H9 (cell line): ENCODE results near the gene FAXDC2. TPM values are rescaled to one million over a fixed set of nuclear protein-coding genes. Genes with fewer than 3 reads are reported as not detected.
"Not testable (repeated sequence)": the region's sequence is repeated elsewhere in the genome, so short reads cannot be mapped to it uniquely, and the experiment has no call there.

Experiments used
- DNase-seq: peaks from one replicate; pipeline ENCODE4 v3.0.0-alpha.2; 2017
- H2AFZ ChIP-seq: one replicate; pipeline ENCODE4 v1.6.1; 2013; ENCODE audit warnings: mild to moderate bottlenecking, low read length, control low read depth, moderate library complexity
- H2AK5ac ChIP-seq: 2 replicates; pipeline ENCODE4 v1.6.1; 2013; ENCODE audit warnings: low read length, control low read depth, mixed read lengths; ENCODE audit not compliant: insufficient read length
- H2BK120ac ChIP-seq: one replicate; pipeline ENCODE4 v1.6.1; 2013; ENCODE audit warnings: low read depth, mild to moderate bottlenecking, low read length, control low read depth, inconsistent platforms; ENCODE audit not compliant: poor library complexity, severe bottlenecking
- H2BK12ac ChIP-seq: 2 replicates; pipeline ENCODE4 v1.6.1; 2013; ENCODE audit warnings: low read length, control low read depth, mixed read lengths, low read depth; ENCODE audit not compliant: insufficient read length
- H2BK15ac ChIP-seq: 2 replicates; pipeline ENCODE4 v1.6.1; 2013; ENCODE audit warnings: low read depth, low read length, control low read depth
- H2BK20ac ChIP-seq: one replicate; pipeline ENCODE4 v1.6.1; 2013; ENCODE audit warnings: low read depth, mild to moderate bottlenecking, low read length, control low read depth, inconsistent platforms; ENCODE audit not compliant: poor library complexity, severe bottlenecking
- H2BK5ac ChIP-seq: 2 replicates; pipeline ENCODE4 v1.6.1; 2013; ENCODE audit warnings: low read length, control low read depth, mixed read lengths; ENCODE audit not compliant: insufficient read length
- H3K14ac ChIP-seq: 2 replicates; pipeline ENCODE4 v1.6.1; 2013; ENCODE audit warnings: low read length, control low read depth; ENCODE audit not compliant: insufficient read depth
- H3K18ac ChIP-seq: 2 replicates; pipeline ENCODE4 v1.6.1; 2013; ENCODE audit warnings: low read depth, mild to moderate bottlenecking, mixed read lengths, low read length, control low read depth; ENCODE audit not compliant: insufficient read length
- H3K23ac ChIP-seq: 2 replicates; pipeline ENCODE4 v1.6.1; 2013; ENCODE audit warnings: low read length, control low read depth, mixed read lengths, low read depth; ENCODE audit not compliant: insufficient read length
- H3K23me2 ChIP-seq: 2 replicates; pipeline ENCODE4 v1.6.1; 2013; ENCODE audit warnings: low read depth, mild to moderate bottlenecking, mixed read lengths, low read length, control low read depth; ENCODE audit not compliant: insufficient read length, poor library complexity, severe bottlenecking
- H3K27ac ChIP-seq: 2 replicates; pipeline ENCODE4 v1.5.1; 2013; ENCODE audit warnings: low read length, control low read depth, mixed read lengths, low read depth; ENCODE audit not compliant: insufficient read length
- H3K27me3 ChIP-seq: 2 replicates; pipeline ENCODE4 v1.6.1; 2013; ENCODE audit warnings: low read length, control low read depth, inconsistent platforms; ENCODE audit not compliant: insufficient read depth
- H3K4ac ChIP-seq: 2 replicates; pipeline ENCODE4 v1.6.1; 2013; ENCODE audit warnings: low read depth, mild to moderate bottlenecking, control low read depth, inconsistent platforms, low read length, moderate library complexity
- H3K4me1 ChIP-seq: 2 replicates; pipeline ENCODE4 v1.6.1; 2013; ENCODE audit warnings: low read length, control low read depth, inconsistent platforms; ENCODE audit not compliant: insufficient read depth
- H3K4me2 ChIP-seq: 2 replicates; pipeline ENCODE4 v1.6.1; 2013; ENCODE audit warnings: low read length, control low read depth, mixed read lengths; ENCODE audit not compliant: insufficient read length, insufficient read depth
- H3K56ac ChIP-seq: 2 replicates; pipeline ENCODE4 v1.6.1; 2013; ENCODE audit warnings: low read depth, mild to moderate bottlenecking, mixed read lengths, low read length, control low read depth; ENCODE audit not compliant: insufficient read length
- H3K79me1 ChIP-seq: 2 replicates; pipeline ENCODE4 v1.6.1; 2013; ENCODE audit warnings: low read depth, mild to moderate bottlenecking, moderate library complexity, low read length, control low read depth, inconsistent platforms; ENCODE audit not compliant: insufficient read depth, poor library complexity, severe bottlenecking
- H3K79me2 ChIP-seq: 2 replicates; pipeline ENCODE4 v1.6.1; 2013; ENCODE audit warnings: low read length, control low read depth, inconsistent platforms; ENCODE audit not compliant: insufficient read depth
- H3K9ac ChIP-seq: 2 replicates; pipeline ENCODE4 v1.6.1; 2013; ENCODE audit warnings: low read length, control low read depth, mixed read lengths; ENCODE audit not compliant: insufficient read length; ENCODE audit errors: extremely low read depth
- H3K9me3 ChIP-seq: one replicate; pipeline ENCODE4 v1.6.1; 2013; ENCODE audit warnings: low read depth, low read length, inconsistent platforms; ENCODE audit not compliant: control insufficient read depth
- H3T11ph ChIP-seq: one replicate; pipeline ENCODE4 v1.6.1; 2013; ENCODE audit warnings: mild to moderate bottlenecking, low read length, control low read depth, inconsistent platforms
- H4K20me1 ChIP-seq: one replicate; pipeline ENCODE4 v1.6.1; 2013; ENCODE audit not compliant: control insufficient read depth, insufficient read length, insufficient read depth
- H4K5ac ChIP-seq: 2 replicates; pipeline ENCODE4 v1.6.1; 2013; ENCODE audit warnings: low read depth, mild to moderate bottlenecking, mixed read lengths, low read length, control low read depth; ENCODE audit not compliant: insufficient read length
- H4K8ac ChIP-seq: replicated peaks from 2 replicates; pipeline ENCODE4 v1.6.1; 2013; ENCODE audit warnings: low read length, control low read depth, mixed read lengths, low read depth; ENCODE audit not compliant: insufficient read length
- H4K91ac ChIP-seq: 2 replicates; pipeline ENCODE4 v1.6.1; 2013; ENCODE audit warnings: low read depth, mild to moderate bottlenecking, moderate library complexity, mixed read lengths, low read length, control low read depth; ENCODE audit not compliant: insufficient read length
- H3K27ac Mint-ChIP-seq, 3 experiments: 2 replicates in 2 of 3; 3 replicates in 1 of 3; pipeline ENCODE4 v1.8.0; 2020 to 2021; ENCODE audit warnings: mixed read lengths in 3 of 3, mild to moderate bottlenecking in 1 of 3, moderate library complexity in 1 of 3
- H3K27me3 Mint-ChIP-seq: 2 replicates; pipeline ENCODE4 v1.8.0; 2021; ENCODE audit warnings: low read depth, mild to moderate bottlenecking, moderate library complexity, mixed read lengths
- H3K36me3 Mint-ChIP-seq, 3 experiments: 2 replicates in 2 of 3; 3 replicates in 1 of 3; pipeline ENCODE4 v1.8.0; 2020 to 2021; ENCODE audit warnings: low read depth in 3 of 3, mixed read lengths in 3 of 3; ENCODE audit not compliant: insufficient read depth in 1 of 3
- H3K4me1 Mint-ChIP-seq, 2 experiments: 2 replicates each; pipeline ENCODE4 v1.8.0; 2020; ENCODE audit warnings: mixed read lengths in 2 of 2
- H3K4me3 Mint-ChIP-seq, 2 experiments: 2 replicates in 1 of 2; 3 replicates in 1 of 2; pipeline ENCODE4 v1.8.0; 2020 to 2021; ENCODE audit warnings: mild to moderate bottlenecking in 2 of 2, mixed read lengths in 2 of 2, moderate library complexity in 1 of 2
- H3K9me3 Mint-ChIP-seq, 2 experiments: 2 replicates in 1 of 2; 3 replicates in 1 of 2; pipeline ENCODE4 v1.8.0; 2020; ENCODE audit warnings: mild to moderate bottlenecking in 2 of 2, mixed read lengths in 2 of 2, moderate library complexity in 1 of 2
- CTCF ChIP-seq: fragments of 200-600 bp; sonication (generic); conservative IDR thresholded peaks from 3 replicates; pipeline ENCODE4 v1.8.0; 2021; ENCODE audit warnings: antibody characterized with exemption, mild to moderate bottlenecking
- WGBS: extraction: QIAGEN DNeasy Blood & Tissue Kit; methylation state at CpG from one replicate; pipeline ENCODE4 v1.1.7; 2013; ENCODE audit warnings: missing lambda C conversion rate, low lambda C conversion rate, mixed read lengths; ENCODE audit not compliant: insufficient read length; ENCODE audit errors: extremely low coverage; 5-methylcytosine and 5-hydroxymethylcytosine counted together
- total RNA-seq: library from RNA; stranded (reverse); gene quantifications from 2 replicates; pipeline ENCODE4 v1.2.1, GENCODE V29; 2021

The FAXDC2 gene
- total RNA-seq, 1 experiment from 2014 or later: 3.0 TPM

DNA sequence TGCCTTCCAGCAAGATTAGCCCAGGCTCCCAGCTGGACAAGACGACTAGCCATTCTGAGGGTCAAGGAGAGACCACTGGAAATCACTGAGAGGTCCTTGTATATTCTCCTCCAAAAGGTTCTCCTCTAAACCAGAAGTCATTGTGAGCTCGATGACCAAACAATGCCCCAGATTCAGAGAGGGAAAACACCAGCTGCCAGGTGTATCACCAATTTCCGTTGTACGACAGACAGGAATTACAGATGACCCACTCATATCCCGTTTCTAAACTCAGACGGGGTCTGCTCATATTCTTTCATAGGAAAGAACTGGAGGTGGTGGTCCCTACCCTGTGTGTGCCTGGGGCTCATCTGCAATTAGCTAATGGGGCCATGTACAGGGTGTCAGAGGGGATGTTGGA is 14.2 kb downstream of the FAXDC2 start:
- Histone ChIP-seq H3K4me2 (no peak overlapping the region), H3K23me2 (no peaks in the 10 kb centered on the region), H3K23ac (no peak overlapping the region), H2AK5ac (no peak overlapping the region), H3K4me1 (no peaks in the 10 kb centered on the region), H4K5ac (no peak overlapping the region), H3T11ph (no peak overlapping the region), H2BK20ac (no peak overlapping the region), H2BK15ac (no peak overlapping the region), H2BK12ac (no peak overlapping the region), H4K20me1 (no peaks in the 10 kb centered on the region), H3K9me3 (no peaks in the 10 kb centered on the region), H3K14ac (no peak overlapping the region), H3K79me2 (no peaks in the 10 kb centered on the region), H3K27ac (no peak overlapping the region), H2BK5ac (no peak overlapping the region), H3K4ac (no peak overlapping the region), H4K8ac (no peak overlapping the region), H3K79me1 (no peaks in the 10 kb centered on the region), H3K18ac (no peak overlapping the region), H3K56ac (no peak overlapping the region), H2BK120ac (no peak overlapping the region), H3K27me3 (no peaks in the 10 kb centered on the region), H4K91ac (no peak overlapping the region), H3K9ac (no peak overlapping the region), H2AFZ (no peak overlapping the region)
- DNase-seq: no peak
- H3K4me3 Mint-ChIP-seq: no peak overlapping the region
- peaks cover 0 to 8% (median 5%) of the 10 kb centered on the region in 3 experiments; a peak in 3 of 7 replicates for H3K36me3 Mint-ChIP-seq
- H3K27ac Mint-ChIP-seq: no peak overlapping the region
- H3K4me1 Mint-ChIP-seq: peaks cover 6% of the 10 kb centered on the region in 2 experiments
- H3K9me3 Mint-ChIP-seq: no peaks in the 10 kb centered on the region
- no peaks in the 10 kb centered on the region; the same call in 1 of the 2 replicates for H3K27me3 Mint-ChIP-seq
- WGBS: no CpG with 5 or more reads among the region's 6 CpGs
- no peak for TF ChIP-seq CTCF

GRCh38 chr5:154835701-154836052 is 14.7 kb downstream of the FAXDC2 start:
- H3K9ac ChIP-seq, H2BK5ac ChIP-seq, H2BK15ac ChIP-seq, H3K27me3 ChIP-seq, H2BK12ac ChIP-seq, H2AK5ac ChIP-seq, DNase-seq, H3K27ac Mint-ChIP-seq, H3K23me2 ChIP-seq, H3K56ac ChIP-seq, H3K4me2 ChIP-seq, H3K4me1 ChIP-seq, H2BK20ac ChIP-seq, H3K4me1 Mint-ChIP-seq, H3K23ac ChIP-seq, H3K4me3 Mint-ChIP-seq, H4K91ac ChIP-seq, H4K20me1 ChIP-seq, H2BK120ac ChIP-seq, H3K27ac ChIP-seq, H4K5ac ChIP-seq, H3K79me1 ChIP-seq, H3K9me3 Mint-ChIP-seq, H3K14ac ChIP-seq, H3K27me3 Mint-ChIP-seq, H2AFZ ChIP-seq, H3K18ac ChIP-seq, H4K8ac ChIP-seq, H3K79me2 ChIP-seq, H3T11ph ChIP-seq, H3K9me3 ChIP-seq, H3K4ac ChIP-seq: not testable (repeated sequence)
- peaks cover 0 to 11% (median 9%) of the 10 kb centered on the region in 3 experiments; a peak in 4 of 7 replicates for H3K36me3 Mint-ChIP-seq
- WGBS: no CpG with 5 or more reads among the region's 9 CpGs
